NT2/D1 (cell line): ENCODE data around the gene THBS2.
A peak's percentile ranks its signal among the peaks of the same experiment; 100 is the strongest.

Experiments
- DNase-seq: peaks from one replicate; pipeline ENCODE4 v3.0.0-alpha.2; 2011; ENCODE audit warnings: low read depth, low spot score
- H3K27me3 ChIP-seq: 2 replicates; pipeline ENCODE4 v1.6.0; 2011; ENCODE audit warnings: mild to moderate bottlenecking; ENCODE audit not compliant: insufficient read length, insufficient read depth
- H3K36me3 ChIP-seq: 2 replicates; pipeline ENCODE4 v1.6.1; 2011; ENCODE audit warnings: mild to moderate bottlenecking, low read length, mixed read lengths; ENCODE audit not compliant: insufficient read depth, insufficient read length
- H3K4me1 ChIP-seq: 2 replicates; pipeline ENCODE4 v1.5.1; 2011; ENCODE audit not compliant: insufficient read depth, insufficient read length
- H3K4me3 ChIP-seq: 2 replicates; pipeline ENCODE4 v1.5.1; 2011; ENCODE audit warnings: low read depth; ENCODE audit not compliant: insufficient read length
- H3K9ac ChIP-seq: 2 replicates; pipeline ENCODE4 v1.6.0; 2011; ENCODE audit warnings: low read depth; ENCODE audit not compliant: insufficient read length
- H3K9me3 ChIP-seq: 2 replicates; pipeline ENCODE4 v1.5.1; 2011; ENCODE audit warnings: mild to moderate bottlenecking, low read length; ENCODE audit not compliant: insufficient read depth
- SUZ12 ChIP-seq: IDR thresholded peaks from 2 replicates; pipeline ENCODE4 v1.6.1; 2011; ENCODE audit not compliant: insufficient read length, insufficient read depth; ENCODE audit errors: extremely low read depth
- YY1 ChIP-seq: IDR thresholded peaks from 2 replicates; pipeline ENCODE4 v1.6.1; 2011; ENCODE audit not compliant: insufficient read length, insufficient read depth
- ZNF274 ChIP-seq: IDR thresholded peaks from 2 replicates; pipeline ENCODE4 v1.6.1; 2011; ENCODE audit warnings: mild to moderate bottlenecking, low read depth, low read length

THBS2 gene

GRCh38 chr6:169213814-169214520 is 39.7 kb downstream of the THBS2 start:
- DNase-seq = no peak
- Histone ChIP-seq H3K4me1 (no peaks in the 10 kb centered on the region), H3K4me3 (no peak overlapping the region), H3K27me3 (no peaks in the 10 kb centered on the region), H3K9ac (peak overlapping the region; percentile 50), H3K36me3 (peaks cover 8% of the 10 kb centered on the region), H3K9me3 (no peaks in the 10 kb centered on the region)
- TF ChIP-seq ZNF274 (no peak), YY1 (no peak), SUZ12 (no peak)

- H3K9ac ChIP-seq = peak overlapping the region; percentile 50
- H3K36me3 ChIP-seq = peaks cover 8% of the 10 kb centered on the region
- peak; percentile 50 for DNase-seq
- no peak for TF ChIP-seq ZNF274
- TF ChIP-seq SUZ12 = no peak
- no peak for TF ChIP-seq YY1
- H3K4me3 ChIP-seq = peak overlapping the region; percentile 8
- no peaks in the 10 kb centered on the region for H3K27me3 ChIP-seq
- no peaks in the 10 kb centered on the region for H3K4me1 ChIP-seq
- peaks cover 1% of the 10 kb centered on the region; the same call in 1 of the 2 replicates for H3K9me3 ChIP-seq
These were observed 40.5 kb downstream of the THBS2 start for GRCh38 chr6:169212897-169213813.

GRCh38 chr6:169212436-169212835 is 41.2 kb downstream of the THBS2 start:
- Histone ChIP-seq H3K4me1 (no peaks in the 10 kb centered on the region), H3K9ac (no peak overlapping the region), H3K4me3 (no peak overlapping the region)

GRCh38 chr6:169211881-169212280 is 41.8 kb downstream of the THBS2 start:
- Histone ChIP-seq H3K9me3 (peaks cover 14% of the 10 kb centered on the region), H3K36me3 (peaks cover 7% of the 10 kb centered on the region), H3K4me1 (no peaks in the 10 kb centered on the region), H3K4me3 (no peak overlapping the region), H3K9ac (no peak overlapping the region), H3K27me3 (no peaks in the 10 kb centered on the region)
- DNase-seq = no peak
- TF ChIP-seq YY1 (no peak), ZNF274 (no peak), SUZ12 (no peak)

More at GRCh38 chr6:169212436-169212835, 41.2 kb downstream of the THBS2 start:
- H3K27me3 ChIP-seq = no peaks in the 10 kb centered on the region
- H3K9me3 ChIP-seq = peaks cover 8% of the 10 kb centered on the region
- TF ChIP-seq ZNF274 (no peak), SUZ12 (no peak), YY1 (no peak)
- no peak for DNase-seq
- peaks cover 8% of the 10 kb centered on the region for H3K36me3 ChIP-seq

- no peak for DNase-seq
- TF ChIP-seq ZNF274 (no peak), YY1 (no peak), SUZ12 (no peak)
- H3K4me1 ChIP-seq = no peaks in the 10 kb centered on the region
- no peaks in the 10 kb centered on the region for H3K27me3 ChIP-seq
- H3K9me3 ChIP-seq = peaks cover 21% of the 10 kb centered on the region
- no peak overlapping the region for H3K9ac ChIP-seq
- no peak overlapping the region for H3K4me3 ChIP-seq
- peaks cover 4% of the 10 kb centered on the region for H3K36me3 ChIP-seq
These were observed 43.0 kb downstream of the THBS2 start for GRCh38 chr6:169210611-169211010.

- DNase-seq = no peak
- no peak overlapping the region for H3K9ac ChIP-seq
These were observed 45.6 kb downstream of the THBS2 start for GRCh38 chr6:169208011-169208410.

GRCh38 chr6:169207482-169207881 is 46.2 kb downstream of the THBS2 start:
- H3K4me3 ChIP-seq = no peak overlapping the region
- TF ChIP-seq YY1 (no peak), ZNF274 (no peak), SUZ12 (no peak)
- H3K9ac ChIP-seq = no peak overlapping the region
- H3K27me3 ChIP-seq = no peaks in the 10 kb centered on the region
- no peaks in the 10 kb centered on the region for H3K4me1 ChIP-seq
- no peaks in the 10 kb centered on the region for H3K36me3 ChIP-seq
- peaks cover 21% of the 10 kb centered on the region for H3K9me3 ChIP-seq
- DNase-seq = no peak

More at GRCh38 chr6:169208011-169208410, 45.6 kb downstream of the THBS2 start:
- TF ChIP-seq SUZ12 = no peak
- TF ChIP-seq ZNF274 = no peak
- Histone ChIP-seq H3K36me3 (no peaks in the 10 kb centered on the region), H3K9me3 (peaks cover 21% of the 10 kb centered on the region), H3K27me3 (no peaks in the 10 kb centered on the region), H3K4me1 (no peaks in the 10 kb centered on the region), H3K4me3 (no peak overlapping the region)
